Measurements from ENCODE around the gene SH2D5. TPM values are rescaled to one million over a fixed set of nuclear protein-coding genes. Genes with fewer than 3 reads are reported as not detected.
"Not testable (repeated sequence)": the region's sequence is repeated elsewhere in the genome, so short reads cannot be mapped to it uniquely, and the experiment has no call there.

Gene SH2D5
- total RNA-seq, 2 experiments from 2014 or later, result 0.68 TPM; not detected in 1

- Histone ChIP-seq H3K79me2 (ENCODE audit: insufficient read depth, low read depth, low read length) (no peaks in the 10 kb centered on the region), H3K9me3 (ENCODE audit: low read length) (no peaks in the 10 kb centered on the region), H3K4me2 (ENCODE audit: low read length) (no peak overlapping the region), H3K36me3 (ENCODE audit: insufficient read depth, low read length) (no peaks in the 10 kb centered on the region), H3K4me3 (ENCODE audit: low read depth, low read length, poor library complexity, severe bottlenecking) (no peak overlapping the region), H2AFZ (ENCODE audit: low read length) (no peak overlapping the region), H3K27ac (ENCODE audit: low read depth, low read length, poor library complexity, severe bottlenecking) (no peak overlapping the region), H4K20me1 (ENCODE audit: insufficient read depth, low read length) (no peaks in the 10 kb centered on the region), H3K9me2 (ENCODE audit: insufficient read depth, low read length) (no peaks in the 10 kb centered on the region), H3K4me1 (ENCODE audit: insufficient read depth, low read length, poor library complexity, severe bottlenecking) (no peaks in the 10 kb centered on the region)
- TF ChIP-seq EZH2phosphoT487 (IDR thresholded peaks at IDR 0.05; ENCODE audit: borderline replicate concordance, low read depth, low read length) (no peak), CTCF (conservative IDR thresholded peaks at IDR 0.05; ENCODE audit: low read length) (no peak)
- ChIA-PET CTCF (ENCODE audit: unreplicated experiment) (interaction anchor here (0.6 kb wide), 1 partner anchor 8 kb away, joined by 3 read pairs; no protein-coding TSS in a partner anchor), POLR2A (interaction anchor here (0.6 kb wide), 1 partner anchor 17 kb away, joined by 4 read pairs; no protein-coding TSS in a partner anchor)
- DNase-seq (ENCODE audit: low spot score), result no peak
- no TSS peak for BruUV-seq (replicated peaks)
- intact Hi-C loops (cut with micrococcal nuclease; ENCODE audit: unreplicated experiment), result no loop called here
Observed at GRCh38 chr1:20719871-20720620, 12.5 kb downstream of the SH2D5 start.

- Histone ChIP-seq H3K4me2 (ENCODE audit: low read length) (no peak overlapping the region), H4K20me1 (ENCODE audit: insufficient read depth, low read length) (no peaks in the 10 kb centered on the region), H3K27ac (ENCODE audit: low read depth, low read length, poor library complexity, severe bottlenecking) (no peak overlapping the region), H3K9me3 (ENCODE audit: low read length) (no peaks in the 10 kb centered on the region), H3K9me2 (ENCODE audit: insufficient read depth, low read length) (no peaks in the 10 kb centered on the region), H3K4me1 (ENCODE audit: insufficient read depth, low read length, poor library complexity, severe bottlenecking) (no peaks in the 10 kb centered on the region), H2AFZ (ENCODE audit: low read length) (no peak overlapping the region), H3K4me3 (ENCODE audit: low read depth, low read length, poor library complexity, severe bottlenecking) (no peak overlapping the region), H3K36me3 (ENCODE audit: insufficient read depth, low read length) (no peaks in the 10 kb centered on the region), H3K79me2 (ENCODE audit: insufficient read depth, low read depth, low read length) (no peaks in the 10 kb centered on the region)
- POLR2A ChIA-PET, result interaction anchor here (0.6 kb wide), 1 partner anchor 228 kb away, joined by 3 read pairs; no protein-coding TSS in a partner anchor
- BruUV-seq (replicated peaks), result no TSS peak
- TF ChIP-seq EZH2phosphoT487 (IDR thresholded peaks at IDR 0.05; ENCODE audit: borderline replicate concordance, low read depth, low read length) (no peak), CTCF (conservative IDR thresholded peaks at IDR 0.05; ENCODE audit: low read length) (no peak)
- DNase-seq (ENCODE audit: low spot score), result no peak
- intact Hi-C loops (cut with micrococcal nuclease; ENCODE audit: unreplicated experiment), result no loop called here
- CTCF ChIA-PET (ENCODE audit: unreplicated experiment), result no interaction called here
Observed at GRCh38 chr1:20719261-20719660, 13.2 kb downstream of the SH2D5 start.

- H3K9me2 ChIP-seq (ENCODE audit: insufficient read depth, low read length); H3K4me1 ChIP-seq (ENCODE audit: insufficient read depth, low read length, poor library complexity, severe bottlenecking); intact Hi-C loops (cut with micrococcal nuclease; ENCODE audit: unreplicated experiment); H3K27ac ChIP-seq (ENCODE audit: low read depth, low read length, poor library complexity, severe bottlenecking); H3K79me2 ChIP-seq (ENCODE audit: insufficient read depth, low read depth, low read length); H3K9me3 ChIP-seq (ENCODE audit: low read length); H3K36me3 ChIP-seq (ENCODE audit: insufficient read depth, low read length); BruUV-seq (replicated peaks); H3K4me3 ChIP-seq (ENCODE audit: low read depth, low read length, poor library complexity, severe bottlenecking); H2AFZ ChIP-seq (ENCODE audit: low read length); H4K20me1 ChIP-seq (ENCODE audit: insufficient read depth, low read length); DNase-seq (ENCODE audit: low spot score): not testable (repeated sequence)
- ChIA-PET POLR2A (interaction anchor here (0.6 kb wide), 1 partner anchor 229 kb away, joined by 3 read pairs; no protein-coding TSS in a partner anchor), CTCF (ENCODE audit: unreplicated experiment) (interaction anchor here (0.6 to 1.2 kb wide), 2 partner anchors 21 to 554 kb away, joined by 4 read pairs; no protein-coding TSS in a partner anchor)
- H3K4me2 ChIP-seq (ENCODE audit: low read length), result peak overlapping the region; percentile 53; the same call in 1 of the 2 replicates
Observed at GRCh38 chr1:20718343-20718882, 14.1 kb downstream of the SH2D5 start.

Measured in OCI-LY7 (cell line).